ENCODE results near the gene CYB561A3.

Gene CYB561A3

GRCh38 chr11:61353131-61354067, 8.3 kb downstream of the CYB561A3 start:
- in situ Hi-C loops (cut with MboI; ENCODE audit: low pct_unique_long_range_greater_than_20kb, low sequenced_read_pairs, unreplicated experiment), result no loop called here
- no peak for TF ChIP-seq CTCF (IDR thresholded peaks at IDR 0.05; ENCODE audit: extremely low read depth, insufficient read depth, missing control alignments)
- DNase-seq (ENCODE audit: low spot score), result no peak

GRCh38 chr11:61352038-61352437, 9.6 kb downstream of the CYB561A3 start:
- in situ Hi-C loops (cut with MboI; ENCODE audit: low pct_unique_long_range_greater_than_20kb, low sequenced_read_pairs, unreplicated experiment), result no loop called here
- DNase-seq (ENCODE audit: low spot score), result no peak

GRCh38 chr11:61350803-61351202, 10.9 kb downstream of the CYB561A3 start:
- in situ Hi-C loops (cut with MboI; ENCODE audit: low pct_unique_long_range_greater_than_20kb, low sequenced_read_pairs, unreplicated experiment), result no loop called here
- DNase-seq (ENCODE audit: low spot score), result no peak
- no peak for TF ChIP-seq CTCF (IDR thresholded peaks at IDR 0.05; ENCODE audit: extremely low read depth, insufficient read depth, missing control alignments)

More at GRCh38 chr11:61352038-61352437, 9.6 kb downstream of the CYB561A3 start:
- TF ChIP-seq CTCF (IDR thresholded peaks at IDR 0.05; ENCODE audit: extremely low read depth, insufficient read depth, missing control alignments), result no peak

GRCh38 chr11:61350336-61350735, 11.3 kb downstream of the CYB561A3 start:
- no peak for TF ChIP-seq CTCF (IDR thresholded peaks at IDR 0.05; ENCODE audit: extremely low read depth, insufficient read depth, missing control alignments)
- in situ Hi-C loops (cut with MboI; ENCODE audit: low pct_unique_long_range_greater_than_20kb, low sequenced_read_pairs, unreplicated experiment), result no loop called here
- DNase-seq (ENCODE audit: low spot score), result no peak

DNA sequence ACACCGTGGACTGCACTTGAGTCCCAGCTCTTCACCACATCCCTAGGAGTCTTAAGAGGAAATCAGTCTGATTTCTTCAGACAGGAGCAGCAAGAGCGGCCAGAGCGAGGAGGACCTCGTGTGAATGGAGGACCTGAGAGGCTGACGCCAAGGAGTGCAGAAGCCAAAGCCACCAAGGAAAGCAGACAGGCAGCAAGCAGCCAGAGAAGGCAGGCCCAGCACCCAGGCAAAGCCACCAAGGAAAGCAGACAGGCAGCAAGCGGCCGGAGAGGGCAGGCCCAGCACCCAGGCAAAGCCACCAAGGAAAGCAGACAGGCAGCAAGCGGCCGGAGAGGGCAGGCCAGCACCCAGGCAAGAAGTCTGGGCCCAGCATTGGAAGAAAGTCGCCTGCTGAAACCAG, 11.8 kb downstream of the CYB561A3 start:
- DNase-seq (ENCODE audit: low spot score), result no peak
- no peak for TF ChIP-seq CTCF (IDR thresholded peaks at IDR 0.05; ENCODE audit: extremely low read depth, insufficient read depth, missing control alignments)
- in situ Hi-C loops (cut with MboI; ENCODE audit: low pct_unique_long_range_greater_than_20kb, low sequenced_read_pairs, unreplicated experiment), result no loop called here

- in situ Hi-C loops (cut with MboI; ENCODE audit: low pct_unique_long_range_greater_than_20kb, low sequenced_read_pairs, unreplicated experiment), result no loop called here
- no peak for TF ChIP-seq CTCF (IDR thresholded peaks at IDR 0.05; ENCODE audit: extremely low read depth, insufficient read depth, missing control alignments)
- no peak for DNase-seq (ENCODE audit: low spot score)
These were observed 12.4 kb downstream of the CYB561A3 start for GRCh38 chr11:61349189-61349751.

Measured in GM13977 (cell line).